CD4-positive, alpha-beta T cell treated with Interferon alpha-2 for 1 hour (primary cell): ENCODE measurements around the gene GLIPR1L2.
"Not testable (repeated sequence)": the region's sequence is repeated elsewhere in the genome, so short reads cannot be mapped to it uniquely, and the experiment has no call there.

Experiments used
- DNase-seq, 2 donors: peaks; one replicate each; pipeline ENCODE4 v3.0.0-alpha.2; 2020 to 2022

Gene GLIPR1L2

GRCh38 chr12:75438059-75438754 lies 47.3 kb downstream of the GLIPR1L2 start:
- peak in 1 of 2 donors; percentile 35 for DNase-seq

DNA sequence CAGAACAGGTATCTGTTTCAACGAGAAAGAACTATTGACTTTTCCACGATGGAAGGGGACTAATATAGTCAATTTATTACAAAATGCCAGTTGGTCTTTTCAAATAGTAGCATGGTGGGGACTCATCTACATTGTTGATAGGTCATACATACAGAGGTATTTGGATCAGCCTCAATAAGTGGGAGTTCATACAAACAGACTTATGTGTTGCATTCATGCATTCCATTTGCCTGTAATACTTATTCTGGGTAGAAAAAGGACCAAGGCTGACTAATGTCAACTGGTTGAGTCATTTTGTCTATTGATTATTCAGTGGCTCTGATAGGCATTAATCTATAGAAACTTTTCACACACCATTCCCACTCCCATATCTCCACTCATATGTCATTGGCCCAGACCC lies 48.2 kb downstream of the GLIPR1L2 start:
- DNase-seq: no peak

- DNase-seq: no peak
Measured at GRCh38 chr12:75439930-75440329, 49.0 kb downstream of the GLIPR1L2 start.

DNA sequence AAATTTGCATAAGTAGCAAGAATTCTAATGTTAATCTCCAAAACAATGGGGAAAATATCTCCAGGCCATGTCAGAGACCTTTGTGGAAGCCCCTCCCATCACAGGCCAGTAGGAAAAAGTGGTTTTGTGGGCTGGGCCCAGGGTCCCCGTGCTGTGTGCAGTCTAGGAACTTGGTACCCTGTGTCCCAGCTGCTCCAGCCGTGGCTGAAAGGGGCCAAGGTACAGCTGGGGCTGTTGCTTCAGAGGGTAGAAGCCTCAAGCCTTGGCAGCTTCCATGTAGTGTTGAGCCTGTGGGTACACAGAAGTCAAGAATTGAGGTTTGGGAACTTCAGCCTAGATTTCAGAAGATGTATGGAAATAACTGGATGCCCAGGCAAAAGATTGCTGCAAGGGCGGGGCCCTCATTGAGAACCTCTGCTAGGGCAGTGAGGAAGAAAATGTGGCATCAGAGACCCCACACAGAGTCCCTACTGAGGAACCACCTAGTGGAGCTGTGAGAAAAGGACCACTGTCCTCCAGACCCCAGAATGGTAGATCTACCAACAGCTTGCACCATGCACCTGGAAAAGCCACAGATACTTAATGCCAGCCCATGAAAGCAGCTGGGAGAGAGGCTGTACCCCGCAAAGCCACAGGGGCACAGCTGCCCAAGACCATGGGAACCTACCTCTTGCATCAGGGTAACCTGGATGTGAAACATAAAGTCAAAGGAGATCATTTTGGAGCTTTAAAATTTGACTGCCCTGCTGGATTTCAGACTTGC lies 51.0 kb downstream of the GLIPR1L2 start:
- DNase-seq: not testable (repeated sequence)

DNA sequence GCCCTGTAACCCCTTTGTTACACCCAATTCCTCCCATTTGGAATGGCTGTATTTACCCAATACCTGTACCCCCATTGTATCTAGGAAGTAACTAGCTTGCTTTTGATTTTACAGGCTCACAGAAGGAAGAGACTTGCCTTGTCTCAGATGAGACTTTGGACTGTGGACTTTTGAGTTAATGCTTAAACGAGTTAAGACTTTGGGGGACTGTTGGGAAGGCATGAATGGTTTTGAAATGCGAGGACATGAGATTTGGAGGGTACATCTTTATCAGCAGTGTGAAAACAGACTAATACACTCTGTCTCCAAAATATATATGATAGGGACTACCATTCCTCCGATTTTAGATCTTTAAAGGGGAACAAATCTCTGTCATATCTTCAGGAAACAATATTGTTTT lies 51.6 kb downstream of the GLIPR1L2 start:
- not testable (repeated sequence) for DNase-seq

DNA sequence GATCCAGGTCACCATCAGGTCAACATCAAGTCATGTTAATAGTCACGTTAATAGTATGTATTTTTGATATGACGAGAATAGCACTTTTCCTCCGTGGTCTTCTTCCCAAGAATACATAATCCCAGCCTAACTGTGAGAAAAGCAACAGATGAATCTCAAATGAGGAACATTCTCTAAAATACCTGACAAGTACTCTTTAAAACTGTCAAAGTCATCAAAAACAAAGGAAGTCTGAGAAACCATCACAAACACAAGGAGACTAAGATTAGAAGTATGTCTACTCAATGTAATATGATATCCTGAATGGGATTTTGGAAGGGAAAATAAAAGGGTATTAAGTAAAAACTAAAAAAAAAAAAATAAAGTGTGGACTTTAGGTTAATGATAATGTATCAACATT lies 52.8 kb downstream of the GLIPR1L2 start:
- DNase-seq: no peak

- no peak for DNase-seq
Measured at GRCh38 chr12:75444429-75445136, 53.7 kb downstream of the GLIPR1L2 start.

- DNase-seq: not testable (repeated sequence)
Measured at GRCh38 chr12:75445137-75445507, 54.2 kb downstream of the GLIPR1L2 start.

GRCh38 chr12:75446857-75447256 lies 56.0 kb downstream of the GLIPR1L2 start:
- DNase-seq: no peak

GRCh38 chr12:75447691-75448393 lies 57.0 kb downstream of the GLIPR1L2 start:
- no peak for DNase-seq

GRCh38 chr12:75452675-75453330 lies 61.9 kb downstream of the GLIPR1L2 start:
- DNase-seq: no peak

GRCh38 chr12:75455839-75456238 lies 65.0 kb downstream of the GLIPR1L2 start:
- DNase-seq: no peak

DNA sequence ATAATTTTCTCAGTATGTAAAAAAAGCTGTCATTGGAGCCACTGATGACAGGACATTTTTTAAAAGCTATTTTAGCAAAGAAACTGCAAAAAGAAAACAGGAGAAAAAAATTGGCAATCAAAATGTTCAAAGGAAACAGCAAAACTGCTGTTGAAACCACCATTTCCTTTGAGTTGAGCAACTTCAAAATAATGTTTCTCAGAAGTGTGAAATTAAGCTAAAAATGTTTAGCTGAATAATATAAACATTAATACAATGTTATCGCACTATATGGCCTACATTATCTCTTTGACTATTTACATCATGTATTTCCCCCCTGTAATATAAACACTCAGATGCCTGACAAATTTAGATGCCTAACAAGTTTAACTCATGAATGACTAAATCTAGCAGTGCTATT lies 66.3 kb downstream of the GLIPR1L2 start:
- peak in 1 of 2 donors; percentile 44 for DNase-seq

DNA sequence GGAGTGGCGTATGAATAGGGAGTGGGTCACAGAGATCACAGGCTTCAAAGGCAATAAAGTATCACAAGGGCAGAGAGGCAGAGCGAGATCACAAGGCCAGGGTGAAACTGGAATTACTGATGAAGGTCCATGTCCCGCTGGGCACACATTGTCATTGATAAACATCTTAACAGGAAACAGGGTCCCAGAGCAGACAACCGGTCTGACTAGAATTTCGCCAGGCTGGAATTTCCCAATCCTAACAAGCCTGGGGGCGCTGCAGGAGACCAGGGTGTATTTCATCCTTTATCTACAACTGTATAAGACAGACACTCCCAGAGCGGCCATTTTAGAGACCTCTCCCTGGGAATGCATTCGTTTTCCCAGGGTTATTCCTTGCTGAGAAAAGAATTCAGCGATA lies 67.0 kb downstream of the GLIPR1L2 start:
- DNase-seq: not testable (repeated sequence)

DNA sequence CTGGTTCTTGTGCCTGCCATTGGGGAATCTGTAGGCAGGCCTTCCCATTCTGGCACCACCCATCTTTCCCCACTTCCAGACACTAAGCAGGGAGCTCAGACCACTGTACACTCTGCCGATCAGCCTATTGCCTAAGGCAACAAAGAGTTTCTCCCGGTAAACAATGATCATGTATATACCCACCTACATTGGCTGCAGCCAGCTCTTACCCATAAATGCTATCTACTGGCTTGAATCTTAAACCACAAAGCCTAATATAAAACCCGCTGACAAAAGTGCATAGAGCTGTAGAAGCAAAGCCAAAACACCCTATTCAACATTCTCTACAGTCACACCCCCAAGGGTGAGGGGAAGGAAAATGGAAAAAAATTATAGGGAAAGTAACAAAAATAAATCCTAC lies 68.9 kb downstream of the GLIPR1L2 start:
- DNase-seq: no peak

DNA sequence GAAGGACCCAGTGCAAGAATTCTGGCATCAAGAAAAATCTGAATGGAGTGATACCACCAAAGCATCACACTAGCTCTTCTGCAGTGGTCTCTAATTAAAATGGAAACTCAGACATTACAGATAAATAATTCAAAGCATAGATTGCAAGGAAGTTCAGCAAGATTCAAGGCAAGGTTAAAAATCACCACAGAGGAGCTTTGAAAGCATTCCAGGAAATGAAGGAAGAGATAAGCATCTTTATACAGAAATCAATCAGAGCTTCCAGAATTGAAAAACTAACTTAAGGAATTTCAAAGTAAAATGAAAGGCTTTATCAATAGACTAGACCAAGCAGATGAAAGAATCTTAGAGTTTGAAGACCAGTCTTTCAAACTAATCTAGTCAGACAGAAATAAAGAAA lies 69.3 kb downstream of the GLIPR1L2 start:
- DNase-seq: no peak

- no peak for DNase-seq
Measured at GRCh38 chr12:75471902-75472890, 81.3 kb downstream of the GLIPR1L2 start.

DNA sequence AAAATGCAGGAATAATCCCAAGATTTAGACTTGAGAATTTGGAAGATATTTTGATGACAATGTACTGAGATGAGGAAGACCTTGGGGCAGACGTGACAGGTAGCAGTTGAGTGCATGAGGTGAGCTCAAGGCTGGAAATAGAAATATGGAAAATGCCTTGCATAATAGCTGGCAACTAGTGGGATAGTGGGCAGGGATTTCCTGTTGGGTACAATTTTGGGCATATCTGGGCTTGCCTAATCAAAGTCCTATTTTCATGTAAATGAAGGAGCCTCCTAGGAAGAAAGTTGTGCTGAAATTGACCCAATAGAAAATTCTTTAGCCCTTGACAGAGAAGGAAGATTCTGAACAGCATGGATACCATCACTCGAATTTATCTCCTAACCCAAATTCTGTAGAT lies 83.2 kb downstream of the GLIPR1L2 start:
- no peak for DNase-seq

DNA sequence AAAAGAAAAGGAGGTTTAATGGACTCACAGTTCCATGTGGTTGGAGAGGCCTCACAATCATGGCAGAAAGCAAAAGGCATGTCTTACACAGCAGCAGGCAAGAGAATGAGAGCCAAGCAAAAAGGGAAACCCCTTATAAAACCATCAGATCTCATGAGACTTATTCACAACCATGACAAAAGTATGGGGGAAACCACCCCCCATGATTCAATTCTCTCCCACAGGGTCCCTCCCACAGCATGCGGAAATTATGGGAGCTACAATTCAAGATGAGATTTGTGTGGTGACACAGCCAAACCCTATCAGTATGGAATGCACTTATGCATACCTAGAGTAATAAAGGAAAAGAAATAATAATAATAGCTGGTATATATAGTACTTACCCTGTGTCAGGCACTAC lies 85.2 kb downstream of the GLIPR1L2 start:
- DNase-seq: no peak

DNA sequence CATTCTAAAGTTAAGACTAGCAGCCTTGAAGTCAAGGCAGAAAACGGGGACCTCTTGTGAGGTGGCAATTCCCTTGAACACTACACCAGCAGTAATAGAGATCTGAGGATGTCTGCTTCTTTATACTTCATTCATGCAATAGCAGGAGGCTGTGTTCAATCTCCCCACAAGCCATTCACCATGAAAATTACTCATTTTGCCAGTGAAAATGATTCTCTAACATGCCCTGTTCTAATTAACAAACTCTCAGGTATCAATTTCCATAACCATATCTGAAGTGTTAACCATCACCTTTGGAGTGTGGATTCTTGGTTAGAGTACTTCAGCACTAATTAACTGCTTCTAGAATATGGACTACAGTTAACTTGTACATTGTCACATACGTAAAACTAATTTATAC lies 86.2 kb downstream of the GLIPR1L2 start:
- no peak for DNase-seq

DNA sequence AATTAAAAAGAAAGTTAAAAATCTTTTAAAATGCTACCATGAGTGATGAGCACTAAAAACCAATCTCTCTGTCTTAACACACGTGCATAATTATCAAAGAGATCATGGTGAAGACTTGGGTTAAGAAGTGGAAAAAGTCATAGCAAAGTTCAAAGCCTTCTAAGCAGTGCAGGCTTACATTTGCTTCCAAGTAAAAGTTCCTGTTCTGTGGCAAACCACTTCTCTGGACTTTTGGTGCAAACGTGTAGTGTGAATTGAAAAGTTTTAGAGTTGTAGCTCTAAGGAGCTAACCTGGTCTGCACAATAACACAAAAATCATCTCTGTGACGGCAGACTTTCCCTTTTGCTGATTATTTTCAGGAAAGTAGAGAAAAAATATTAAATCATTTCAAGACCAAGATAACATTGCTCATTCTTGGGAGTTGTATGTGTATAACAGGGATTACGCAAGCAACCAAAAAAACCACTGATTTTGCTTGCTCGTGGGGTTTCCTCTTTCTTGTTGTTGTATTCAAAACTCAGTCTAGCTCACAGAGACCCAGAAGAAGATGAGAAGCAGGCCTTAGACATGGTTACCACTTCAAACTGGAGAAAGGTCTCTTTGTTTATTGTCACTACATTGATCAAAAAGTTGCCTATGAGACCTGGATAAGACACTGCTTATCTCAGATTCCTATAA lies 87.4 kb downstream of the GLIPR1L2 start:
- DNase-seq: peak; percentile 48 to 73
